ENCODE measurements around the gene MAN2A1. TPM values are rescaled to one million over a fixed set of nuclear protein-coding genes. Genes with fewer than 3 reads are reported as not detected.

The MAN2A1 gene
- total RNA-seq, 6 experiments from 2014 or later = 48.1 to 68.8 (median 61.9) TPM

- Histone ChIP-seq H3K27me3 (no peaks in the 10 kb centered on the region), H3K27ac (no peak overlapping the region), H3K4me1 (no peaks in the 10 kb centered on the region), H3K9me3 (no peaks in the 10 kb centered on the region), H3K36me3 (no peaks in the 10 kb centered on the region), H3K4me3 (no peak overlapping the region)
- intact Hi-C loops (cut with DNase I) = no loop called here
- DNase-seq = no peak
- WGBS (ENCODE audit: insufficient coverage, low coverage, low lambda C conversion rate, missing lambda C conversion rate) = 68% methylated on average over 2 of the region's 2 CpGs
- ATAC-seq = no peak
- no peak for TF ChIP-seq POLR2A (IDR thresholded peaks at IDR 0.05)
- no peak for TF ChIP-seq CTCF (IDR thresholded peaks at IDR 0.05)
Measured at GRCh38 chr5:109645707-109646192, 44.0 kb upstream of the MAN2A1 start.

- no peaks in the 10 kb centered on the region for H3K36me3 ChIP-seq
- 67% methylated on average over 4 of the region's 4 CpGs for WGBS (ENCODE audit: insufficient coverage, low coverage, low lambda C conversion rate, missing lambda C conversion rate)
- no peak overlapping the region for H3K27ac ChIP-seq
- ATAC-seq (no peak), DNase-seq (no peak)
- peaks cover 0 to 10% (median 0%) of the 10 kb centered on the region in 4 donors for H3K4me1 ChIP-seq
- no peak for TF ChIP-seq CTCF (IDR thresholded peaks at IDR 0.05)
- no peak for TF ChIP-seq POLR2A (IDR thresholded peaks at IDR 0.05)
- no peak overlapping the region for H3K4me3 ChIP-seq
- intact Hi-C loops (cut with DNase I) = no loop called here
- no peaks in the 10 kb centered on the region for H3K27me3 ChIP-seq
- no peaks in the 10 kb centered on the region for H3K9me3 ChIP-seq
Measured at GRCh38 chr5:109649318-109649717, 40.4 kb upstream of the MAN2A1 start.

DNA sequence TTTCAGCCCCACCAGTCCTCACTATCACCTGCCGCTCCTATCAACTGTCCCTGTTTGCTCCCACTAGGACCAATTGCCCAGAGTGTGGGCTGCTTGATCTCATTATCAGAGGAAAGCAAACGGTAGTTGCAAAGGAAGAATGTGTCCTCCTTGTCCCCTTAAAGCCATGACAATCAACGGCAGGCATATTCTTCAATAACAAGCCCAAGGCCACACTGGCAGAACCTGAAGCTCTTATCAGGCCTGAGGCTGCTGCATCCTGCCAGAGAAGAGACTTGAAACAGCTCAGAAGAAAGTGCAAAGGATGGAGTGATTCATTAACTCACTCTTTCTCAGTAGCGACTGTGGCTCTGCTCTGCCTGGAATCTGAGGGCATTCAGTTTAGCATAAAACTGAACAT, 39.2 kb upstream of the MAN2A1 start:
- ATAC-seq = no peak
- Histone ChIP-seq H3K36me3 (no peaks in the 10 kb centered on the region), H3K4me1 (peaks cover 0 to 10% (median 0%) of the 10 kb centered on the region in 4 donors), H3K9me3 (no peaks in the 10 kb centered on the region), H3K27me3 (no peaks in the 10 kb centered on the region), H3K27ac (no peak overlapping the region), H3K4me3 (no peak overlapping the region)
- 18% methylated on average over 3 of the region's 4 CpGs for WGBS (ENCODE audit: insufficient coverage, low coverage, low lambda C conversion rate, missing lambda C conversion rate)
- intact Hi-C loops (cut with DNase I) = no loop called here
- TF ChIP-seq CTCF (IDR thresholded peaks at IDR 0.05) (no peak), POLR2A (IDR thresholded peaks at IDR 0.05) (no peak)
- no peak for DNase-seq

GRCh38 chr5:109652096-109652495, 37.6 kb upstream of the MAN2A1 start:
- Histone ChIP-seq H3K27me3 (no peaks in the 10 kb centered on the region), H3K4me3 (no peak overlapping the region), H3K4me1 (peaks cover 0 to 10% (median 0%) of the 10 kb centered on the region in 4 donors), H3K27ac (no peak overlapping the region), H3K9me3 (no peaks in the 10 kb centered on the region), H3K36me3 (no peaks in the 10 kb centered on the region)
- intact Hi-C loops (cut with DNase I) = no loop called here
- no peak for DNase-seq
- no peak for ATAC-seq
- no peak for TF ChIP-seq POLR2A (IDR thresholded peaks at IDR 0.05)
- TF ChIP-seq CTCF (IDR thresholded peaks at IDR 0.05) = no peak
- WGBS (ENCODE audit: insufficient coverage, low coverage, low lambda C conversion rate, missing lambda C conversion rate) = 45% methylated on average over 1 of the region's 1 CpG

GRCh38 chr5:109653042-109653441, 36.7 kb upstream of the MAN2A1 start:
- ATAC-seq (no peak), DNase-seq (no peak)
- no peaks in the 10 kb centered on the region for H3K9me3 ChIP-seq
- H3K4me1 ChIP-seq = peaks cover 0 to 10% (median 0%) of the 10 kb centered on the region in 4 donors
- H3K36me3 ChIP-seq = no peaks in the 10 kb centered on the region
- H3K27me3 ChIP-seq = no peaks in the 10 kb centered on the region
- H3K27ac ChIP-seq = no peak overlapping the region
- no peak for TF ChIP-seq CTCF (IDR thresholded peaks at IDR 0.05)
- TF ChIP-seq POLR2A (IDR thresholded peaks at IDR 0.05) = no peak
- intact Hi-C loops (cut with DNase I) = no loop called here
- 42% methylated on average over 2 of the region's 2 CpGs for WGBS (ENCODE audit: insufficient coverage, low coverage, low lambda C conversion rate, missing lambda C conversion rate)
- H3K4me3 ChIP-seq = no peak overlapping the region

Measured in right lobe of liver (tissue), 6 donors.